Suprapubic skin (tissue), 4 donors: ENCODE results near the gene FHOD3.

ENCODE experiments used
- EP300 ChIP-seq: sonication (generic); formaldehyde crosslinking; IDR thresholded peaks from one replicate; pipeline ENCODE4 v1.6.1; 2017; ENCODE audit warnings: antibody characterized with exemption
- POLR2A ChIP-seq, 2 donors: fragments of 450-650 bp; IDR thresholded peaks; one replicate each; pipeline ENCODE4 v1.6.1; 2017; ENCODE audit warnings: antibody characterized with exemption in 2 of 2, mild to moderate bottlenecking in 2 of 2, moderate library complexity in 2 of 2
- POLR2AphosphoS5 ChIP-seq, 3 donors: sonication (generic); formaldehyde crosslinking; IDR thresholded peaks; one replicate each; pipeline ENCODE4 v1.6.1; 2017; ENCODE audit warnings: antibody characterized with exemption in 3 of 3
- TF ChIP-seq, protein P1 (sequence below), 2 donors: fragments of 200-600 bp in 1 of 2; fragments of 450-650 bp in 1 of 2; sonication (generic) in 1 of 2; IDR thresholded peaks; one replicate each; pipeline ENCODE4 v1.5.1; 2016 to 2019; ENCODE audit warnings: antibody characterized with exemption in 2 of 2, mild to moderate bottlenecking in 1 of 2, moderate library complexity in 1 of 2

GRCh38 chr18:36798738-36799473, 501.4 kb downstream of the FHOD3 start:
- TF ChIP-seq, protein P1, sequence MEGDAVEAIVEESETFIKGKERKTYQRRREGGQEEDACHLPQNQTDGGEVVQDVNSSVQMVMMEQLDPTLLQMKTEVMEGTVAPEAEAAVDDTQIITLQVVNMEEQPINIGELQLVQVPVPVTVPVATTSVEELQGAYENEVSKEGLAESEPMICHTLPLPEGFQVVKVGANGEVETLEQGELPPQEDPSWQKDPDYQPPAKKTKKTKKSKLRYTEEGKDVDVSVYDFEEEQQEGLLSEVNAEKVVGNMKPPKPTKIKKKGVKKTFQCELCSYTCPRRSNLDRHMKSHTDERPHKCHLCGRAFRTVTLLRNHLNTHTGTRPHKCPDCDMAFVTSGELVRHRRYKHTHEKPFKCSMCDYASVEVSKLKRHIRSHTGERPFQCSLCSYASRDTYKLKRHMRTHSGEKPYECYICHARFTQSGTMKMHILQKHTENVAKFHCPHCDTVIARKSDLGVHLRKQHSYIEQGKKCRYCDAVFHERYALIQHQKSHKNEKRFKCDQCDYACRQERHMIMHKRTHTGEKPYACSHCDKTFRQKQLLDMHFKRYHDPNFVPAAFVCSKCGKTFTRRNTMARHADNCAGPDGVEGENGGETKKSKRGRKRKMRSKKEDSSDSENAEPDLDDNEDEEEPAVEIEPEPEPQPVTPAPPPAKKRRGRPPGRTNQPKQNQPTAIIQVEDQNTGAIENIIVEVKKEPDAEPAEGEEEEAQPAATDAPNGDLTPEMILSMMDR (IDR thresholded peaks at IDR 0.05), result no peak
- TF ChIP-seq POLR2AphosphoS5 (IDR thresholded peaks at IDR 0.05) (no peak), POLR2A (IDR thresholded peaks at IDR 0.05) (no peak), EP300 (no peak)
